Measurements from ENCODE around the gene SYCE3. TPM values are rescaled to one million over a fixed set of nuclear protein-coding genes. Genes with fewer than 3 reads are reported as not detected.

The SYCE3 gene
- total RNA-seq, 1 experiment from 2014 or later: 1.3 TPM

DNA sequence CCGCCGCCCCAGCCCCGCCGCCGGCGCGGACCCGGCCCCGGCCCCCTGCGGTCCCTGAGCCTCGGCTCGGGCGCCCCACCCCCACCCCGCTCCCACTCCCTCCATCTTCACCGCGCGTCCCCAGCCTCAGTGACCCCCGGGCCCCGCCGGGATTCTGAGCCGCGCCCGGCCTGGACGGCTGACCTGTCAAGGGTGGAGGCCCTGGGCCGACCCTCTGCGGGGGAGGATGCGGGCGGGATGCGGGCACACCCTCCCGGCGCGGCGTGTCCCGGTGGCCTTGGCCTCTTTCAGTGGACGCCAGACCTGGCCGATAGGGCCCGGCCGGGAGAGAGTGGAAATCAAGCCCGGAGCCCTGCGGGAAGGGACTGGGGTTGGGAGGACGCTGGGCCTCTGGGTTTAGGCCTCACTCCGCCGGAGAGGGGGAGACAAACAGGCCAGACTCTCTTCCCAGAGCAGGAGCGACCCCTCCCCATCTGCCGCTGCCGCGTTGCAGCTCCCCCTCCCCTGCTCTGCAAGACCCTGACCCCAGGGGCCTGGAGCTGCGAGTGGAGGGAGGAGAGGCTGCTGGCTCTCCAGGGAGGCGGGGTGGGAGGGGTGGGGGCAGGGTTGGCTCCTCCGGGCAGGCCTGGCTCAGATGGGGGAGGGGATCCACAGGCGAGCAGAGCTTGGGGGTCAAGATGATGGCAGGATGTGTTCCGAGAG is 38.4 kb upstream of the SYCE3 start:
- H4K20me1 ChIP-seq (ENCODE audit: low read length): no peaks in the 10 kb centered on the region
- ChIA-PET POLR2A (ENCODE audit: unreplicated experiment) (no interaction called here), CTCF (no interaction called here)
- no peaks in the 10 kb centered on the region for H3K79me2 ChIP-seq (ENCODE audit: low read length)
- no peaks in the 10 kb centered on the region for H3K27me3 ChIP-seq (ENCODE audit: low read length)
- no peak overlapping the region for H3K27ac ChIP-seq (ENCODE audit: low read length)
- no peak overlapping the region for H3K4me2 ChIP-seq (ENCODE audit: low read length)
- H3K9ac ChIP-seq (ENCODE audit: low read length): no peak overlapping the region
- no peak overlapping the region for H2AFZ ChIP-seq (ENCODE audit: low read length)
- no peak for TF ChIP-seq EZH2 (IDR thresholded peaks at IDR 0.05; ENCODE audit: low read length, unreplicated experiment)
- TF ChIP-seq, protein P1, sequence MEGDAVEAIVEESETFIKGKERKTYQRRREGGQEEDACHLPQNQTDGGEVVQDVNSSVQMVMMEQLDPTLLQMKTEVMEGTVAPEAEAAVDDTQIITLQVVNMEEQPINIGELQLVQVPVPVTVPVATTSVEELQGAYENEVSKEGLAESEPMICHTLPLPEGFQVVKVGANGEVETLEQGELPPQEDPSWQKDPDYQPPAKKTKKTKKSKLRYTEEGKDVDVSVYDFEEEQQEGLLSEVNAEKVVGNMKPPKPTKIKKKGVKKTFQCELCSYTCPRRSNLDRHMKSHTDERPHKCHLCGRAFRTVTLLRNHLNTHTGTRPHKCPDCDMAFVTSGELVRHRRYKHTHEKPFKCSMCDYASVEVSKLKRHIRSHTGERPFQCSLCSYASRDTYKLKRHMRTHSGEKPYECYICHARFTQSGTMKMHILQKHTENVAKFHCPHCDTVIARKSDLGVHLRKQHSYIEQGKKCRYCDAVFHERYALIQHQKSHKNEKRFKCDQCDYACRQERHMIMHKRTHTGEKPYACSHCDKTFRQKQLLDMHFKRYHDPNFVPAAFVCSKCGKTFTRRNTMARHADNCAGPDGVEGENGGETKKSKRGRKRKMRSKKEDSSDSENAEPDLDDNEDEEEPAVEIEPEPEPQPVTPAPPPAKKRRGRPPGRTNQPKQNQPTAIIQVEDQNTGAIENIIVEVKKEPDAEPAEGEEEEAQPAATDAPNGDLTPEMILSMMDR (conservative IDR thresholded peaks at IDR 0.05; ENCODE audit: low read depth, low read length): no peak
- TF ChIP-seq EZH2phosphoT487 (IDR thresholded peaks at IDR 0.05; ENCODE audit: borderline replicate concordance, low read length): no peak
- H3F3A ChIP-seq (ENCODE audit: low read length, unreplicated experiment): no peaks in the 10 kb centered on the region
- BruUV-seq (replicated peaks): no TSS peak
- no peaks in the 10 kb centered on the region for H3K9me3 ChIP-seq (ENCODE audit: low read length)
- no peaks in the 10 kb centered on the region for H3K36me3 ChIP-seq (ENCODE audit: low read depth, low read length)
- intact Hi-C loops (cut with micrococcal nuclease): no loop called here
- H3K4me1 ChIP-seq (ENCODE audit: insufficient read depth, low read length): no peaks in the 10 kb centered on the region
- H3K4me3 ChIP-seq (ENCODE audit: low read length): no peak overlapping the region
- DNase-seq (no peak), ATAC-seq (no peak)
- no peaks in the 10 kb centered on the region for H3K9me2 ChIP-seq (replicated peaks; ENCODE audit: low read length)

DNA sequence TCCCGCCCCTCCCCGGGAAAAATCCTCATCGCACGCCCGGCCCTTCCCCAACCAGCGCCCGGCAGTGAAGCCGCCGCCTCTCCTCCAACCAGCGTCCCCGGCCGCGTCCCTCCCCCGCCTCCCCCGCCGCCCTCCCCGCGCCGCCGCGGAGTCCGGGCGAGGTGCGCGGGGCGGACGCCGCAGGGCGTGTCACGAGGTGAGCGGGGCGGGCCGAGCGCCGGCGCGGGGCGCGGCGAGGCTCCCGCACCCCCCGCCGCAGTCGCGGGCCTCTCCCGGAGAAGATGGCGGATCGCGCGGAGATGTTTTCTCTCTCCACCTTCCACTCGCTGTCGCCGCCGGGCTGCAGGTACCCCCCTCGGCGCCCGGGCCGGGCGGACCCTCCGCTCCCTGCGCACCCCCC is 37.8 kb upstream of the SYCE3 start, which contains the start of gene MAPK8IP2:
Gene MAPK8IP2, plus strand, starts transcription at position 256 of the 400 bp plus-strand sequence. Its CDS starts 26 bp downstream, at position 282.
- Histone ChIP-seq H3K4me3 (ENCODE audit: low read length) (no peak within 1 kb of the TSS), H4K20me1 (ENCODE audit: low read length) (no peaks in the 10 kb centered on the region), H3K9me2 (replicated peaks; ENCODE audit: low read length) (no peaks in the 10 kb centered on the region), H3F3A (ENCODE audit: low read length, unreplicated experiment) (no peaks in the 10 kb centered on the region), H3K9me3 (ENCODE audit: low read length) (no peaks in the 10 kb centered on the region), H3K79me2 (ENCODE audit: low read length) (no peaks in the 10 kb centered on the region), H3K4me2 (ENCODE audit: low read length) (no peak within 1 kb of the TSS), H3K4me1 (ENCODE audit: insufficient read depth, low read length) (no peaks in the 10 kb centered on the region), H3K27ac (ENCODE audit: low read length) (no peak within 1 kb of the TSS), H2AFZ (ENCODE audit: low read length) (no peak within 1 kb of the TSS), H3K9ac (ENCODE audit: low read length) (no peak within 1 kb of the TSS), H3K27me3 (ENCODE audit: low read length) (no peaks in the 10 kb centered on the region), H3K36me3 (ENCODE audit: low read depth, low read length) (no peaks in the 10 kb centered on the region)
- ATAC-seq: peak; percentile 55
- BruUV-seq (replicated peaks): no TSS peak
- peak; percentile 4 for DNase-seq
- TF ChIP-seq EZH2 (IDR thresholded peaks at IDR 0.05; ENCODE audit: low read length, unreplicated experiment) (no peak), EZH2phosphoT487 (IDR thresholded peaks at IDR 0.05; ENCODE audit: borderline replicate concordance, low read length) (no peak)
- TF ChIP-seq, protein P1 (conservative IDR thresholded peaks at IDR 0.05; ENCODE audit: low read depth, low read length): no peak
- ChIA-PET CTCF (interaction anchor here (1.4 kb wide), 1 partner anchor 21 kb away, joined by 3 read pairs; no protein-coding TSS in a partner anchor), POLR2A (ENCODE audit: unreplicated experiment) (no interaction called here)
- intact Hi-C loops (cut with micrococcal nuclease): no loop called here

DNA sequence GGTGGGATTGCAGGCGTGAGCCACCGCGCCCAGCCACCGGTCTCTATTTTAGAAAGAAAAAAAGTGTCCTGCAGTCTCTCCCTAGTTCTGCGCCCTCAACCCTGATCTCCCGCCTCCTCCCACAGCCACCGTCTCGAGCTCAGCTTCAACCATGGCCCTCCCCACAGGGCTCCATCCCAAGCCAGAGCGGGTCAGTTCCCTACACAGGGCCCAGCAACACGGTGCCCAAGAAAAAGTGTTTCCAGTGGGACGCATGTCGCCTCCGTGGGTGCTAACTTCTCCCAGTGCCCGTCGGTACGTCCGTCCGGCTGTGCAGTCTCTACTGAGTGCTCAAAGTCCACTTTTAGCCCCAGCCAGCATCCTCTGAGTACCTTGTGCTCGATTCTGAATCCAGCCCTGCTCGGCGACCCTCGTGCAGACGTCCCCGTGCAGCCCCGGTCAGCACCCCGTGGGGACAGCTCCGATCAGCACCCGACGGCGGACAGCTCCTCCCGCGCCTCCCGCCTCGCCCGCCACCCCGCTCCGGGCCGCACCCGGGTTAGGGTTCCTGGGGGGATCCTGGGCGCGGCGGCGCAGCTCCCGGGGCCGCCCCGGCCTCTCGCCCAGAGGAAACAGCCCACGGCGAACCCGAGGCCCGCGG is 37.2 kb upstream of the SYCE3 start:
- intact Hi-C loops (cut with micrococcal nuclease): no loop called here
- no peaks in the 10 kb centered on the region for H3K27me3 ChIP-seq (ENCODE audit: low read length)
- no peak overlapping the region for H3K9ac ChIP-seq (ENCODE audit: low read length)
- no peak overlapping the region for H2AFZ ChIP-seq (ENCODE audit: low read length)
- ATAC-seq (peak; percentile 81), DNase-seq (peak; percentile 14)
- no peaks in the 10 kb centered on the region for H3F3A ChIP-seq (ENCODE audit: low read length, unreplicated experiment)
- BruUV-seq (replicated peaks): no TSS peak
- no peaks in the 10 kb centered on the region for H3K9me3 ChIP-seq (ENCODE audit: low read length)
- no peaks in the 10 kb centered on the region for H3K4me1 ChIP-seq (ENCODE audit: insufficient read depth, low read length)
- H3K27ac ChIP-seq (ENCODE audit: low read length): no peak overlapping the region
- H4K20me1 ChIP-seq (ENCODE audit: low read length): no peaks in the 10 kb centered on the region
- TF ChIP-seq EZH2phosphoT487 (IDR thresholded peaks at IDR 0.05; ENCODE audit: borderline replicate concordance, low read length) (no peak), EZH2 (IDR thresholded peaks at IDR 0.05; ENCODE audit: low read length, unreplicated experiment) (no peak)
- TF ChIP-seq, protein P1 (conservative IDR thresholded peaks at IDR 0.05; ENCODE audit: low read depth, low read length): no peak
- CTCF ChIA-PET: interaction anchor here (0.6 to 1.4 kb wide), 2 partner anchors 20 to 21 kb away, joined by 3 to 4 read pairs; no protein-coding TSS in a partner anchor
- no peak overlapping the region for H3K4me3 ChIP-seq (ENCODE audit: low read length)
- no peak overlapping the region for H3K4me2 ChIP-seq (ENCODE audit: low read length)
- H3K36me3 ChIP-seq (ENCODE audit: low read depth, low read length): no peaks in the 10 kb centered on the region
- H3K79me2 ChIP-seq (ENCODE audit: low read length): no peaks in the 10 kb centered on the region
- no peaks in the 10 kb centered on the region for H3K9me2 ChIP-seq (replicated peaks; ENCODE audit: low read length)
- POLR2A ChIA-PET (ENCODE audit: unreplicated experiment): interaction anchor here (0.7 kb wide), 1 partner anchor 127 kb away, joined by 3 read pairs; no protein-coding TSS in a partner anchor
